ENCODE measurements around the gene LRRD1. TPM values are rescaled to one million over a fixed set of nuclear protein-coding genes. Genes with fewer than 3 reads are reported as not detected.
"Not testable (repeated sequence)": the region's sequence is repeated elsewhere in the genome, so short reads cannot be mapped to it uniquely, and the experiment has no call there.

LRRD1 gene
- not detected in 2 replicates for total RNA-seq

- intact Hi-C loops (cut with micrococcal nuclease), result loop anchor here (1.0 to 10.0 kb wide), 8 partner anchors 45 to 726 kb away; partner anchors contain the start of genes AKAP9, CYP51A1, GATAD1 and MTERF1
Observed at GRCh38 chr7:92178928-92179924, at the start of gene LRRD1. Gene LRRD1, minus strand, starts transcription at chr7:92179142. Its CDS starts 13,940 bp downstream, at chr7:92165202.

GRCh38 chr7:92228742-92229141, 49.8 kb upstream of the LRRD1 start:
- intact Hi-C loops (cut with micrococcal nuclease), result no loop called here

- intact Hi-C loops (cut with micrococcal nuclease), result no loop called here
Observed at GRCh38 chr7:92228100-92228499, 49.2 kb upstream of the LRRD1 start.

GRCh38 chr7:92226981-92227380, 48.0 kb upstream of the LRRD1 start:
- intact Hi-C loops (cut with micrococcal nuclease), result no loop called here

GRCh38 chr7:92221766-92222165, 42.8 kb upstream of the LRRD1 start:
- intact Hi-C loops (cut with micrococcal nuclease), result no loop called here

GRCh38 chr7:92206672-92207071, 27.7 kb upstream of the LRRD1 start:
- intact Hi-C loops (cut with micrococcal nuclease), result no loop called here

GRCh38 chr7:92205987-92206386, 27.0 kb upstream of the LRRD1 start:
- intact Hi-C loops (cut with micrococcal nuclease), result no loop called here

- intact Hi-C loops (cut with micrococcal nuclease), result no loop called here
Observed at GRCh38 chr7:92200791-92201190, 21.8 kb upstream of the LRRD1 start.

GRCh38 chr7:92192326-92192725, 13.4 kb upstream of the LRRD1 start:
- intact Hi-C loops (cut with micrococcal nuclease), result no loop called here

GRCh38 chr7:92189246-92189645, 10.3 kb upstream of the LRRD1 start:
- intact Hi-C loops (cut with micrococcal nuclease), result not testable (repeated sequence)

GRCh38 chr7:92184294-92184693, 5.4 kb upstream of the LRRD1 start:
- intact Hi-C loops (cut with micrococcal nuclease), result not testable (repeated sequence)

- intact Hi-C loops (cut with micrococcal nuclease), result loop anchor here (10.0 kb wide), 1 partner anchor 727 kb away; no protein-coding TSS in a partner anchor
Observed at GRCh38 chr7:92177362-92177761, 1.6 kb downstream of the LRRD1 start.

GRCh38 chr7:92169529-92169928, 9.4 kb downstream of the LRRD1 start:
- intact Hi-C loops (cut with micrococcal nuclease), result not testable (repeated sequence)

- intact Hi-C loops (cut with micrococcal nuclease), result no loop called here
Observed at GRCh38 chr7:92161271-92161670, 17.7 kb downstream of the LRRD1 start.

GRCh38 chr7:92158660-92159575, 20.0 kb downstream of the LRRD1 start:
- intact Hi-C loops (cut with micrococcal nuclease), result no loop called here

- intact Hi-C loops (cut with micrococcal nuclease), result no loop called here
Observed at GRCh38 chr7:92156990-92157389, 22.0 kb downstream of the LRRD1 start.

GRCh38 chr7:92155108-92155739, 23.7 kb downstream of the LRRD1 start:
- intact Hi-C loops (cut with micrococcal nuclease), result no loop called here

GRCh38 chr7:92150450-92151017, 28.4 kb downstream of the LRRD1 start:
- intact Hi-C loops (cut with micrococcal nuclease), result no loop called here

- intact Hi-C loops (cut with micrococcal nuclease), result no loop called here
Observed at GRCh38 chr7:92149736-92150239, 29.2 kb downstream of the LRRD1 start.

- intact Hi-C loops (cut with micrococcal nuclease), result not testable (repeated sequence)
Observed at GRCh38 chr7:92143192-92143880, 35.6 kb downstream of the LRRD1 start.

Measured in T-helper 1 cell treated with Interleukin-12 subunit alpha and Interleukin-12 subunit beta and Interleukin-4 antibody, amounts not matched to agents 30 ng/mL and 1 ng/mL, for 36 hours (primary cell).